ENCODE measurements around the gene PTPRM. TPM values are rescaled to one million over a fixed set of nuclear protein-coding genes. Genes with fewer than 3 reads are reported as not detected.

The PTPRM gene
- polyA plus RNA-seq, 3 donors = 0.04 to 2.1 (median 0.66) TPM

DNA sequence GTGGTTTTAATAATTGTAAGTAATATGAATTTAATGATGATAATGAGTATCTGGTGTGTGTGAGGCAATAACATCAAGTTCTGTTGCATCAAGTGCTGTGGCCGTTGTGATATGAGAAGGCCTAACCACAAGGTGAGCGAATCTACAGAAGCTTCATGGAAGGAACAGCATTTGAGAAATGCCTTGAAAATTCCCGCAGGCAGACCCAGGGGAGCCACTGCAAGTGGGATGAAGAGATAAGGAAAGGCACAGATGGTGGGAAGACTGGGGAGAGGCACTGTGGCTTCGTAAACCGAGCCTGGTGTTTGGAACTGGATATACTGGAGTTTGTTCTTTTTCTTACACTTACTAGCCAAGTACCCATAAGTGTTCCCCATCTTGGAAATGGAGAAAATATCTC, 357.5 kb downstream of the PTPRM start:
- H4K20me1 ChIP-seq (ENCODE audit: insufficient read depth, low read length) = no peaks in the 10 kb centered on the region
- WGBS (ENCODE audit: insufficient coverage) = 82% methylated on average over 3 of the region's 5 CpGs
- TF ChIP-seq CTCF (IDR thresholded peaks at IDR 0.05) = no peak
- H3K4me3 ChIP-seq (replicated peaks in 1 of 3; ENCODE audit: low read depth in 2 of 3, low read length in 3 of 3) = no peak overlapping the region
- Mint-ChIP-seq H3K27me3 (ENCODE audit: low read depth in 3 of 3) (peaks cover 0 to 2% (median 1%) of the 10 kb centered on the region in 3 donors), H3K36me3 (no peaks in the 10 kb centered on the region), H3K4me1 (no peaks in the 10 kb centered on the region), H3K27ac (no peak overlapping the region), H3K4me3 (no peak overlapping the region), H3K9me3 (peaks cover 0 to 13% (median 6%) of the 10 kb centered on the region in 7 donors)
- peaks cover 0 to 3% of the 10 kb centered on the region in 2 donors for H3K9me3 ChIP-seq (replicated peaks in 1 of 2; ENCODE audit: control insufficient read depth in 1 of 2, insufficient read depth in 1 of 2, low read length in 2 of 2)
- no peak overlapping the region for H3K4me2 ChIP-seq (replicated peaks; ENCODE audit: extremely low read depth, low read length, poor library complexity, severe bottlenecking)
- no peak overlapping the region for H3K9ac ChIP-seq (ENCODE audit: insufficient read depth, low read length, poor library complexity, severe bottlenecking)
- H2AFZ ChIP-seq (ENCODE audit: insufficient read depth, low read depth, low read length, poor library complexity, severe bottlenecking) = no peak overlapping the region
- no peak for DNase-seq
- H3K4me1 ChIP-seq (ENCODE audit: control insufficient read depth in 1 of 2, insufficient read depth in 2 of 2, low read length in 2 of 2) = no peaks in the 10 kb centered on the region
- H3K79me2 ChIP-seq (ENCODE audit: insufficient read depth, low read length) = no peaks in the 10 kb centered on the region
- intact Hi-C loops (cut with micrococcal nuclease) = no loop called here
- no peaks in the 10 kb centered on the region for H3K36me3 ChIP-seq (replicated peaks in 1 of 2; ENCODE audit: control insufficient read depth in 1 of 2, insufficient read depth in 2 of 2, low read length in 2 of 2)
- H3K27me3 ChIP-seq (ENCODE audit: control insufficient read depth in 2 of 2, insufficient read depth in 2 of 2, low read length in 2 of 2) = no peaks in the 10 kb centered on the region
- H3K27ac ChIP-seq (ENCODE audit: low read depth in 1 of 2, low read length in 2 of 2) = no peak overlapping the region

GRCh38 chr18:7926526-7926925, 359.4 kb downstream of the PTPRM start:
- Mint-ChIP-seq H3K9me3 (peaks cover 0 to 7% (median 2%) of the 10 kb centered on the region in 7 donors), H3K4me1 (no peaks in the 10 kb centered on the region), H3K36me3 (no peaks in the 10 kb centered on the region), H3K4me3 (no peak overlapping the region), H3K27ac (no peak overlapping the region), H3K27me3 (ENCODE audit: low read depth in 3 of 3) (peaks cover 0 to 2% (median 1%) of the 10 kb centered on the region in 3 donors)
- no peak overlapping the region for H3K27ac ChIP-seq (ENCODE audit: low read depth in 1 of 2, low read length in 2 of 2)
- no peaks in the 10 kb centered on the region for H3K79me2 ChIP-seq (ENCODE audit: insufficient read depth, low read length)
- intact Hi-C loops (cut with micrococcal nuclease) = no loop called here
- no peaks in the 10 kb centered on the region for H3K36me3 ChIP-seq (replicated peaks in 1 of 2; ENCODE audit: control insufficient read depth in 1 of 2, insufficient read depth in 2 of 2, low read length in 2 of 2)
- no peaks in the 10 kb centered on the region for H3K4me1 ChIP-seq (ENCODE audit: control insufficient read depth in 1 of 2, insufficient read depth in 2 of 2, low read length in 2 of 2)
- H4K20me1 ChIP-seq (ENCODE audit: insufficient read depth, low read length) = no peaks in the 10 kb centered on the region
- DNase-seq = no peak
- no peak overlapping the region for H2AFZ ChIP-seq (ENCODE audit: insufficient read depth, low read depth, low read length, poor library complexity, severe bottlenecking)
- no peaks in the 10 kb centered on the region for H3K27me3 ChIP-seq (ENCODE audit: control insufficient read depth in 2 of 2, insufficient read depth in 2 of 2, low read length in 2 of 2)
- no peak for TF ChIP-seq CTCF (IDR thresholded peaks at IDR 0.05)
- no peak overlapping the region for H3K9ac ChIP-seq (ENCODE audit: insufficient read depth, low read length, poor library complexity, severe bottlenecking)
- WGBS (ENCODE audit: insufficient coverage) = 69% methylated on average over 3 of the region's 4 CpGs
- peaks cover 0 to 3% of the 10 kb centered on the region in 2 donors for H3K9me3 ChIP-seq (replicated peaks in 1 of 2; ENCODE audit: control insufficient read depth in 1 of 2, insufficient read depth in 1 of 2, low read length in 2 of 2)
- H3K4me3 ChIP-seq (replicated peaks in 1 of 3; ENCODE audit: low read depth in 2 of 3, low read length in 3 of 3) = no peak overlapping the region
- H3K4me2 ChIP-seq (replicated peaks; ENCODE audit: extremely low read depth, low read length, poor library complexity, severe bottlenecking) = no peak overlapping the region
